ENCODE results near the gene FAM135A.
"Not testable (repeated sequence)": the region's sequence is repeated elsewhere in the genome, so short reads cannot be mapped to it uniquely, and the experiment has no call there.

The FAM135A gene

DNA sequence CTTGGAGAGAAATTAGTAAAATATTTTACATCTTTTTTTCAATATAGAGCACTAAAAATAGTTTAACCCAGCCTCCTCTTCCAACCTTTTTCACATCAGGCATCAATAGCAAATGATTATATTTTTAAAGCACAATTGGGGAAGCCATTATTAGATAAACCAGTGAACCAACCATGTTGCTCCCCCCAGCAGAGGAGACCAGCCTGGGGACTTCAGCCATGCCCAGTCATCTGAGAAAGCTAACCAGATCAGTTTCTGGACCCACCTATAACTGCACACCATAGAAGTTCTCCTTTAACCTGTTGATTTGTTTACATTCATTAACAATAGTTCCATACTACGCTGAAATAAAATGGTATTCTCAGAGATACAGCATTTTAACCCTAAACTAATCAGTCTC is 139.7 kb downstream of the FAM135A start:
- TF ChIP-seq, protein P1, sequence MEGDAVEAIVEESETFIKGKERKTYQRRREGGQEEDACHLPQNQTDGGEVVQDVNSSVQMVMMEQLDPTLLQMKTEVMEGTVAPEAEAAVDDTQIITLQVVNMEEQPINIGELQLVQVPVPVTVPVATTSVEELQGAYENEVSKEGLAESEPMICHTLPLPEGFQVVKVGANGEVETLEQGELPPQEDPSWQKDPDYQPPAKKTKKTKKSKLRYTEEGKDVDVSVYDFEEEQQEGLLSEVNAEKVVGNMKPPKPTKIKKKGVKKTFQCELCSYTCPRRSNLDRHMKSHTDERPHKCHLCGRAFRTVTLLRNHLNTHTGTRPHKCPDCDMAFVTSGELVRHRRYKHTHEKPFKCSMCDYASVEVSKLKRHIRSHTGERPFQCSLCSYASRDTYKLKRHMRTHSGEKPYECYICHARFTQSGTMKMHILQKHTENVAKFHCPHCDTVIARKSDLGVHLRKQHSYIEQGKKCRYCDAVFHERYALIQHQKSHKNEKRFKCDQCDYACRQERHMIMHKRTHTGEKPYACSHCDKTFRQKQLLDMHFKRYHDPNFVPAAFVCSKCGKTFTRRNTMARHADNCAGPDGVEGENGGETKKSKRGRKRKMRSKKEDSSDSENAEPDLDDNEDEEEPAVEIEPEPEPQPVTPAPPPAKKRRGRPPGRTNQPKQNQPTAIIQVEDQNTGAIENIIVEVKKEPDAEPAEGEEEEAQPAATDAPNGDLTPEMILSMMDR (IDR thresholded peaks at IDR 0.05; ENCODE audit: low read depth, low read length) = no peak
- no peak for DNase-seq
- Histone ChIP-seq H3K36me3 (no peaks in the 10 kb centered on the region), H3K27me3 (no peaks in the 10 kb centered on the region), H3K4me3 (ENCODE audit: low read depth, low read length) (no peak overlapping the region), H3K4me1 (no peaks in the 10 kb centered on the region), H3K9me3 (no peaks in the 10 kb centered on the region)

DNA sequence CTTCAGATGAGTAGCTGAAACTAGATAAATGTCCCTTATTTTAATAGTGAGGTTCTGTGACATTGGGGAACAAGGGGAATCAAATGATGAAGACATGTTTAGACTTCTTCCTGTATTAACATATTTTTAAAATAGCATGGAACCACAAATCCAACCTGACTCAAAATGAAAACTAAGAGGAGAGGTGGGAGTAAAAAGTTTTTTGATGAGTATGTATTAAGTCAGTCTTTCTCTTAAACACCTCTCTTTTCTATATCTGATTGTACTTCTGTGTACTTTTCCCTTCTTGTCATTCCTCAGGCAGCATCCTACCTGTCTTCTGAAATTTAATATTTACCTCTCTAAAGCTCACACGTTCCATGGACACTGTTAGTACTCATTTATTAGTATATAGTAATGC is 144.7 kb downstream of the FAM135A start:
- Histone ChIP-seq H3K4me1 (no peaks in the 10 kb centered on the region), H3K36me3 (no peaks in the 10 kb centered on the region), H3K27me3 (no peaks in the 10 kb centered on the region), H3K4me3 (ENCODE audit: low read depth, low read length) (no peak overlapping the region), H3K9me3 (no peaks in the 10 kb centered on the region)
- DNase-seq = no peak
- TF ChIP-seq, protein P1 (IDR thresholded peaks at IDR 0.05; ENCODE audit: low read depth, low read length) = no peak

DNA sequence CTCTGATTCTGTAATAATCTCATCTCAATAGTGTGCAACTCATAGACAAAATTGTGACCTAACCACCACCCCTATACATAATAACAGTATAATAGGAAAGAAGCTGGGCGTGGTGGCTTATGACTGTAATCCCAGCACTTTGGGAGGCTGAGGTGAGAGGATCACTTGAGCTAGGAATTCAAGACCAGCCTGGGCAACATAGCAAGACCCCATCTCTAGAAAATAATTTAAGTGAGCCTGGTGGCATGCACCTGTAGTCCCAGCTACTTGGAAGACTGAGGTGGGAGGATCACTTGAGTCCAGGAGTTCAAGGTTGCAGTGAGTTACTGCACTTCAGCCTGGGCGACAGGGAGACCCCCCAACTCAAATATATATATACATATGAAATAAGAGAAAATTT is 149.1 kb downstream of the FAM135A start:
- H3K9me3 ChIP-seq; DNase-seq; H3K36me3 ChIP-seq; H3K4me3 ChIP-seq (ENCODE audit: low read depth, low read length); H3K4me1 ChIP-seq; H3K27me3 ChIP-seq: not testable (repeated sequence)

DNA sequence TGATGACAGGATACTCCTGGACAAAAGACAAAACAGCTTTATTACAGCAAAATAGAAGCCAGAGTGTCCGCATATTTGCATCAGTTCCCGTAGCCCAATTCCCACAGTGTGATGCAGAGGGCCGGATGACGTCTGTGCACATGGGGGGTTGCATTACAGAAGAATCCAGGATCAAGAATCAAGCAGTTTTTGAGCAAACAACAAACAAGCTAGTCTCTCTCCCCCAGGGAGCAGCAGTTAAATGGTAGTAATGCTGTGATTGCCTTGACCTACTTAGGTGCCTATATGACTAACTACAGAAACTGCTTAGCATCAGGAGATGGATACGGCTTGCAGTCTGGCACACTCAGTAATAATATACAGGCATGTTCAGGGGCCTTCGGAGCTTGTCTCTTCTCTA is 150.2 kb downstream of the FAM135A start:
- no peaks in the 10 kb centered on the region for H3K9me3 ChIP-seq
- DNase-seq = no peak
- H3K36me3 ChIP-seq = no peaks in the 10 kb centered on the region
- TF ChIP-seq, protein P1 (IDR thresholded peaks at IDR 0.05; ENCODE audit: low read depth, low read length) = no peak
- H3K4me3 ChIP-seq (ENCODE audit: low read depth, low read length) = no peak overlapping the region
- no peaks in the 10 kb centered on the region for H3K4me1 ChIP-seq
- H3K27me3 ChIP-seq = no peaks in the 10 kb centered on the region

DNA sequence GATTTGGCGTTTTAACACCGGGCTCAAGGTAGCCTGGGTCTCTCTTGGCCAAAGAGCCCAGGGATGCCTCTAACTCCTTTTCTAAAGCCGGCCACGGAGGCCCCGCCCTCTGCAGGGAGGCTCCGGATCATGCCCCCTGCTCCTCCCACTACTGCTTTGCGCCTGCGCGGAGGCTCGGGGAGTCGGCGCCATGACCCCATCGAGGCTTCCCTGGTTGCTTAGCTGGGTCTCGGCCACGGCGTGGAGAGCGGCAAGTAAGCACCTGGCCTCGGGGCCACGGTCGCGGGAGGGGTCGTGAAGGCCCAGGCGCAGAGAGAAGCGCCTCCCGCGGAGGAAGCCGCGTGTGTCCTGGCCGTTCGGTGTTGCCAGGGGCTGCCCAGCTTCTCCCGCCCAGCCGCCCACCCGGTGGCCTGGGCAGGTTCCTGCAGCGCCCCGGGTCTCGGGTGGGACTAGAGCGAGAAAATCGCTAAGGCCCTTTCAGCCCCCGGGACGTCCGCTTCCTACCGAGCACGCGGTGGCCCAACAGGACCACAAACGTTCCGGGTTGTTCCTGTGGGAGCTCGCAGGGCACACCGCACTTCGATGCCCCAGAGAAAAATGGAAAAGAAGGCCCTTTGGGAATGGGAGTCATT is 153.6 kb downstream of the FAM135A start, which contains the start of gene SDHAF4:
TSS of gene SDHAF4 (plus strand) at position 180 of the 632 bp plus-strand sequence. CDS start at position 191, 11 bp downstream.
- Histone ChIP-seq H3K4me1 (no peaks in the 10 kb centered on the region), H3K36me3 (no peaks in the 10 kb centered on the region), H3K27me3 (no peaks in the 10 kb centered on the region), H3K4me3 (ENCODE audit: low read depth, low read length) (peak within 1 kb of the TSS; percentile 86), H3K9me3 (no peaks in the 10 kb centered on the region)
- DNase-seq = peak; percentile 96
- TF ChIP-seq, protein P1 (IDR thresholded peaks at IDR 0.05; ENCODE audit: low read depth, low read length) = 0 out of 2 replicates have a peak, but pooled peaks have one; percentile 2

DNA sequence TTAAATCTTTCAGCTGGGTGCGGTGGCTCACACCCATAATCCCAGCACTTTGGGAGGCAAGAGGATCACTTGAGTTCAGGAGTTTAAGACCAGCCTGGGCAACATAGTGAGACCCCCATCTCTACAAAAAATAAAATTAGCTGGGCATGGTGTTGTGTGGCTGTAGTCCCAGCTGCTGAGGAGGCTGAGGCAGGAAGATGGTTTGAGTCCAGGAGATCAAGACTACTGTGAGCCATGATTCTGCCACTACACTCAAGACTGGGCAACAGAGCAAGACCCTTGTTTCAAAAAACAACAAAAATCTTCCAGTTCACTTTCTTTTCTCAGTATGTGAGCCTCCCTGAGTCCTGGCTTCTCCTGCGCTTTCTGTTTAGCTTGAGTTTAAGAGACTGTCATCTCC is 161.3 kb downstream of the FAM135A start:
- Histone ChIP-seq H3K4me1 (no peaks in the 10 kb centered on the region), H3K9me3 (no peaks in the 10 kb centered on the region), H3K4me3 (ENCODE audit: low read depth, low read length) (no peak overlapping the region), H3K36me3 (no peaks in the 10 kb centered on the region), H3K27me3 (no peaks in the 10 kb centered on the region)
- TF ChIP-seq, protein P1 (IDR thresholded peaks at IDR 0.05; ENCODE audit: low read depth, low read length) = no peak
- DNase-seq = no peak

Measured in BE2C (cell line).